PC-3 (cell line): ENCODE data around the gene PIEZO1. TPM values are rescaled to one million over a fixed set of nuclear protein-coding genes. Genes with fewer than 3 reads are reported as not detected.

Source experiments
- ATAC-seq: fragments of 200-7000 bp; cut with Tn5 transposase; 2 replicates; pipeline ENCODE4 v1.9.1; 2020; ENCODE audit warnings: mild to moderate bottlenecking, moderate library complexity
- BruUV-seq: library from RNA; stranded (reverse); fragments of 400-500 nt; replicated peaks from 2 replicates; lab custom pipeline; 2021; lab: Mats Ljungman, UMichigan
- CTCF ChIA-PET: fragments of 300-600 bp; sonication (Branson Sonifier 250); formaldehyde crosslinking; loops from one replicate; lab custom pipeline; 2022; ENCODE audit warnings: antibody characterized with exemption; lab: Charles Lee
- POLR2A ChIA-PET: fragments of 300-600 bp; sonication (Branson Sonifier 250); formaldehyde crosslinking; loops from one replicate; lab custom pipeline; 2022; ENCODE audit warnings: antibody characterized with exemption; ENCODE audit not compliant: unreplicated experiment; lab: Charles Lee
- DNase-seq: peaks from one replicate; pipeline ENCODE4 v3.0.0-alpha.2; 2015
- H2AFZ ChIP-seq: fragments of 300-600 bp; sonication (generic); 2 replicates; pipeline ENCODE4 v1.6.0; 2016; ENCODE audit warnings: antibody characterized with exemption, low read length
- H3F3A ChIP-seq: fragments of 300-600 bp; sonication (generic); one replicate; pipeline ENCODE4 v1.6.0; 2017; ENCODE audit warnings: antibody characterized with exemption, low read length, control low read depth, mild to moderate bottlenecking; ENCODE audit not compliant: unreplicated experiment
- H3K27ac ChIP-seq: fragments of 300-600 bp; sonication (generic); 2 replicates; pipeline ENCODE4 v1.5.1; 2016; ENCODE audit warnings: mild to moderate bottlenecking, low read length
- H3K27me3 ChIP-seq: fragments of 300-600 bp; sonication (generic); 2 replicates; pipeline ENCODE4 v1.6.1; 2016; ENCODE audit warnings: low read length, mixed read lengths
- H3K36me3 ChIP-seq: fragments of 300-600 bp; sonication (generic); 2 replicates; pipeline ENCODE4 v1.6.1; 2016; ENCODE audit warnings: low read depth, mixed run types, low read length, mixed read lengths
- H3K4me1 ChIP-seq: fragments of 300-600 bp; sonication (generic); 2 replicates; pipeline ENCODE4 v1.5.1; 2016; ENCODE audit warnings: low read length; ENCODE audit not compliant: insufficient read depth
- H3K4me2 ChIP-seq: fragments of 300-600 bp; sonication (generic); 2 replicates; pipeline ENCODE4 v1.6.0; 2016; ENCODE audit warnings: low read length
- H3K4me3 ChIP-seq: fragments of 300-600 bp; sonication (generic); 2 replicates; pipeline ENCODE4 v1.5.1; 2016; ENCODE audit warnings: mild to moderate bottlenecking, low read length, mixed read lengths
- H3K79me2 ChIP-seq: fragments of 300-600 bp; sonication (generic); 2 replicates; pipeline ENCODE4 v1.6.1; 2017; ENCODE audit warnings: low read length, mixed read lengths
- H3K9ac ChIP-seq: fragments of 300-600 bp; sonication (generic); 2 replicates; pipeline ENCODE4 v1.6.0; 2016; ENCODE audit warnings: mild to moderate bottlenecking, low read length
- H3K9me2 ChIP-seq: fragments of 300-600 bp; sonication (generic); replicated peaks from 2 replicates; pipeline ENCODE4 v1.6.1; 2016; ENCODE audit warnings: mixed run types, low read length, mixed read lengths
- H3K9me3 ChIP-seq: fragments of 300-600 bp; sonication (generic); 2 replicates; pipeline ENCODE4 v1.6.1; 2016; ENCODE audit warnings: low read length, mixed read lengths
- H4K20me1 ChIP-seq: fragments of 300-600 bp; sonication (generic); 2 replicates; pipeline ENCODE4 v1.6.1; 2016; ENCODE audit warnings: low read length, mixed read lengths
- EZH2 ChIP-seq: fragments of 300-600 bp; sonication (generic); IDR thresholded peaks from one replicate; pipeline ENCODE4 v1.6.1; 2017; ENCODE audit warnings: antibody characterized with exemption, mild to moderate bottlenecking, low read length; ENCODE audit not compliant: unreplicated experiment
- EZH2phosphoT487 ChIP-seq: fragments of 300-600 bp; sonication (generic); IDR thresholded peaks from 2 replicates; pipeline ENCODE4 v1.6.1; 2018; ENCODE audit warnings: mild to moderate bottlenecking, antibody characterized with exemption, low read length, borderline replicate concordance
- intact Hi-C: fragments of 100-400 bp; cut with micrococcal nuclease; formaldehyde crosslinking; loops from 2 replicates; pipeline ENCODE4 v1.9.0; 2023
- total RNA-seq: library from RNA; depleted of rRNA; stranded (reverse); fragments of >200 nt; gene quantifications from 2 replicates; pipeline ENCODE4 v1.2.3, GENCODE V29; 2014
- TF ChIP-seq, protein P1 (sequence below): fragments of 300-600 bp; sonication (generic); conservative IDR thresholded peaks from 2 replicates; pipeline ENCODE4 v1.5.1; 2017; ENCODE audit warnings: antibody characterized with exemption, low read depth, mild to moderate bottlenecking, low read length

Gene PIEZO1
- total RNA-seq, 1 experiment from 2014 or later: 180 TPM

DNA sequence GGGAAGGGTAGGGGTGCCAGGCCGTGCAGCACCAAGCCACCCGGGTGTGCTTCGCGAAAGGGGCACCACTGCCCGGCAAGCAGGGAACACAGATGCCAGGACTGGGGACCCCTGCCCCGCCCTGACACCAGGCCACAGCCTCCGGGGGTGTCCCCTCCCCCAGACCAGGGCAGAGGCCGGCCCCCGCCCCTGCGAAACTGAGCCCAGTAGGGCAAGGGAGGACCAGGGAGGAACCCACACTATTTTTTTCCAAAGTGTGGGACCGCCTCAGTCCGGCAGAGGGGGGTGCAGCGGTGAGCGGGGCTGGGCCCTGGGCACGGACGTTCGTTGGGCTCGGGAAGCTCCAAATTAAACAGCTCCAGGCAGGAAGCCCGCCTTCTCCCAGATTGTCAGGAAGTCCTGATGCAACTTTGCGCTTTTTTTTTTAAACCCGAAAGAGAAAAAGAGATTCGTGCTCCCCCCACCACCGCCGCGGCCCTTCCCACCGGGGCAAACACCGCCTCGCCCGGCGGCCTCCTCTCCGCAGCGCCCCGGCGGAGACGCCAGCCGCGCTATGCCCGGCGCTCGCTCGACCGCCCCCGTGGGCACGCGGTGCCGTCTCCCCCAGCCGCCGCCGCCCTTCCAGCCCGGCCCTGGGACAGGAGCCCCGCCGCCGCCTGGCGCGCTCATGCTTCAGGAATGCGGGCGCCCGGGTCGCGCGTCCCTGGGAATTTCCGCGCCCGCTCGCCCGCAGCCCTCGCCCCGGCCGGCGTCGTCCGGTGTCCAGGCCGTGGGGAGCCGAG lies 755 bp downstream of the PIEZO1 start:
- H3K9ac ChIP-seq: peak overlapping the region; percentile 84
- peaks cover 32% of the 10 kb centered on the region for H3K4me1 ChIP-seq
- peak overlapping the region; percentile 88 for H3K4me2 ChIP-seq
- peak; percentile 39 for ATAC-seq
- TF ChIP-seq EZH2phosphoT487: no peak
- TF ChIP-seq, protein P1, sequence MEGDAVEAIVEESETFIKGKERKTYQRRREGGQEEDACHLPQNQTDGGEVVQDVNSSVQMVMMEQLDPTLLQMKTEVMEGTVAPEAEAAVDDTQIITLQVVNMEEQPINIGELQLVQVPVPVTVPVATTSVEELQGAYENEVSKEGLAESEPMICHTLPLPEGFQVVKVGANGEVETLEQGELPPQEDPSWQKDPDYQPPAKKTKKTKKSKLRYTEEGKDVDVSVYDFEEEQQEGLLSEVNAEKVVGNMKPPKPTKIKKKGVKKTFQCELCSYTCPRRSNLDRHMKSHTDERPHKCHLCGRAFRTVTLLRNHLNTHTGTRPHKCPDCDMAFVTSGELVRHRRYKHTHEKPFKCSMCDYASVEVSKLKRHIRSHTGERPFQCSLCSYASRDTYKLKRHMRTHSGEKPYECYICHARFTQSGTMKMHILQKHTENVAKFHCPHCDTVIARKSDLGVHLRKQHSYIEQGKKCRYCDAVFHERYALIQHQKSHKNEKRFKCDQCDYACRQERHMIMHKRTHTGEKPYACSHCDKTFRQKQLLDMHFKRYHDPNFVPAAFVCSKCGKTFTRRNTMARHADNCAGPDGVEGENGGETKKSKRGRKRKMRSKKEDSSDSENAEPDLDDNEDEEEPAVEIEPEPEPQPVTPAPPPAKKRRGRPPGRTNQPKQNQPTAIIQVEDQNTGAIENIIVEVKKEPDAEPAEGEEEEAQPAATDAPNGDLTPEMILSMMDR: peak; percentile 35; the same call in 1 of the 2 replicates
- peaks cover 15% of the 10 kb centered on the region; the same call in 1 of the 2 replicates for H4K20me1 ChIP-seq
- no peaks in the 10 kb centered on the region for H3K9me3 ChIP-seq
- ChIA-PET POLR2A (interaction anchor here (0.6 to 1.0 kb wide), 4 partner anchors 11 to 47 kb away, joined by 4 to 7 read pairs (median 4); no protein-coding TSS in a partner anchor), CTCF (interaction anchor here (0.5 to 2.7 kb wide), 8 partner anchors 11 to 408 kb away, joined by 3 to 21 read pairs (median 3); no protein-coding TSS in a partner anchor)
- no peaks in the 10 kb centered on the region for H3K27me3 ChIP-seq
- peak overlapping the region; percentile 76 for H3K4me3 ChIP-seq
- H3F3A ChIP-seq: no peaks in the 10 kb centered on the region
- peaks cover 56% of the 10 kb centered on the region for H3K79me2 ChIP-seq
- no peak overlapping the region for H2AFZ ChIP-seq
- no peaks in the 10 kb centered on the region for H3K36me3 ChIP-seq
- DNase-seq: peak; percentile 57
- peak overlapping the region; percentile 53 for H3K27ac ChIP-seq
- H3K9me2 ChIP-seq: no peaks in the 10 kb centered on the region
- no TSS peak for BruUV-seq
- intact Hi-C loops: loop anchor here (2.0 kb wide), 1 partner anchor 47 kb away; no protein-coding TSS in a partner anchor

DNA sequence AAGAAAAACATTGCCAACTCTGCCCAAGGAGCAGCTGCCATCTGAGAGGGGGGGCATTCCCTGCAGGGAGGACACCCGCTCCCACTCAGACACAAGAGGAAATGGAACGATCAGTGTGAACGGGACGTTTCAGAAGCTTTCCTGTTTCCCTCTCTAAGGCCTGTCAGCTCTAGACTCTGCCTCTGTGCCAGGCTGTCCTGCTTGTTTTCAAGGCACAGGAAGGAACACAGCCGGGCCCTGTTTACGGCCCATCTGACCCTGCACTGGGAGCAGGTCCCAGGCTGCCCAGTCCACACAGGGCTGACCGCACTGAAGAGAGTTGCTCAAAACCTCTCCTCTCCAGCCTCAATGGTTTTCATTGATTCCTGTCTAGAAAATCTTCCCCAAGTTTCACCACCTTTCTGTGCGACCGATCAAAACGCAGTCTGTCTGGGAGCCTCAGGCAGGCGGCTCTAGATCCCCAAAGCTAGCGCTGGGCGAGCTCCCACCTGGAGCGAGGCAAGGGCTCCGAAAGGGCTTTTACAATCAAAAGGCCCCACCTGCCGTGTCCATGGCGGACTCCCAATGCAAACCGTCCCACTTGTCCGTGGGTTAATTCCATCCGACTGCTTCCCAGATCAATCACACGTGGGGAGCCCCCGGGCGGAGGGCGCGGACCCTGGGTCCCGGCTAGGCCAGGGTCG lies 1.5 kb downstream of the PIEZO1 start:
- DNase-seq: peak; percentile 27
- POLR2A ChIA-PET: interaction anchor here (0.6 to 1.0 kb wide), 3 partner anchors 11 to 15 kb away, joined by 4 to 7 read pairs (median 4); no protein-coding TSS in a partner anchor
- Histone ChIP-seq H3F3A (no peaks in the 10 kb centered on the region), H3K4me2 (peak overlapping the region; percentile 88), H3K4me1 (peaks cover 32% of the 10 kb centered on the region), H4K20me1 (peaks cover 17% of the 10 kb centered on the region; the same call in 1 of the 2 replicates), H3K27ac (peak overlapping the region; percentile 53), H3K36me3 (no peaks in the 10 kb centered on the region), H3K9me3 (no peaks in the 10 kb centered on the region), H3K4me3 (peak overlapping the region; percentile 76), H3K9ac (peak overlapping the region; percentile 84), H3K79me2 (peaks cover 64% of the 10 kb centered on the region), H2AFZ (no peak overlapping the region), H3K9me2 (no peaks in the 10 kb centered on the region), H3K27me3 (no peaks in the 10 kb centered on the region)
- ATAC-seq: peak; percentile 14
- BruUV-seq: TSS peak; percentile 55
- CTCF ChIA-PET: interaction anchor here (0.9 to 2.7 kb wide), 4 partner anchors 11 to 74 kb away, joined by 3 to 21 read pairs (median 6); no protein-coding TSS in a partner anchor
- intact Hi-C loops: loop anchor here (2.0 kb wide), 1 partner anchor 47 kb away; no protein-coding TSS in a partner anchor
- no peak for TF ChIP-seq EZH2
- no peak for TF ChIP-seq EZH2phosphoT487
- TF ChIP-seq, protein P1: no peak
